COLO668 (cell line): ENCODE data around the gene TMEM97.
A peak's percentile ranks its signal among the peaks of the same experiment; 100 is the strongest.

ENCODE experiments used
- DNase-seq: peaks from one replicate; lab custom pipeline; 2025; ENCODE audit not compliant: unreplicated experiment; lab: John Stamatoyannopoulos, UW

TMEM97 gene

GRCh38 chr17:28315846-28316705 lies 2.9 kb upstream of the TMEM97 start:
- no peak for DNase-seq

GRCh38 chr17:28317099-28317965 lies 1.7 kb upstream of the TMEM97 start:
- no peak for DNase-seq

- DNase-seq = peak; percentile 39
Measured at GRCh38 chr17:28317966-28318758, 838 bp upstream of the TMEM97 start.

- no peak for DNase-seq
Measured at GRCh38 chr17:28319598-28319935, 567 bp downstream of the TMEM97 start.

DNA sequence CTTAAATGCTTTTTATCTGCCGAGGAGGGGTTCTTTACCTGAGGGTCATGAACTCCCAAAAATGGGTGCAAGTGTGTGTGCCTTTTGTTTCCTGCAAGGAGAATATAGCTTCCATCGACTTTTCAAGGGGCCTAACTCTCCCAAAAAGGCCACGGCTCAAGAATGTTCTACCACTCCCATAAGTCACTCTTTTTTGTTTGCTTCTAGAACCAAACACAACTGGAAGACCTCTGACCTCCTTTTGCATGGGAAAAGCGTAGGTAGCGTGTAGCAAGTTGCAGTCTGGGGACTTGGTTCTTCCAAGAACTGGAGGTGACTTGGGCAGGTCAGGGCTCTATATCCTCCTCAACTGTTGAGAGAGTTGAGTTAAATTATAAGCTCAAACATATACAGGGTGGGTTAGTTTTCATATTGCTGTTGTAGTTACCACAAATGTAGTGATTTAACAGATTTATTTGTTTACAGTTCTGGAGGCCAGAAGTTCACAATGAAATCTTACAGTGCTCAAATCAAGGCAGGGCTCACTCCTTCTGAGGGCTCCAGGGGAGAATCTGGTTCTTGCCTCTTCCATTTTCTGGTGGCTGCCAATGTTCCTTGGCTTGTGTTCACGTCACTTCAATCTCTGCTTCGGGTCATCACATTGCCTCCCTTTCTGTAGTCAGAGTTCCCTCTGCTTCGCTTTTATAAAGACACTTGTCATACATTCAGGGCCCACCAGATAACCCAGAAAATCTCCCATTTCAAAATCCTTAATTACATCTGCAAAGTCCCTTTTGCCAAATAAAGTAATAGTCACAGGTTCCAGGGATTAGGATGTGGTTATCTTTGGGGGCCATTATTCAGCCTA lies 1.4 kb downstream of the TMEM97 start:
- DNase-seq = no peak

DNA sequence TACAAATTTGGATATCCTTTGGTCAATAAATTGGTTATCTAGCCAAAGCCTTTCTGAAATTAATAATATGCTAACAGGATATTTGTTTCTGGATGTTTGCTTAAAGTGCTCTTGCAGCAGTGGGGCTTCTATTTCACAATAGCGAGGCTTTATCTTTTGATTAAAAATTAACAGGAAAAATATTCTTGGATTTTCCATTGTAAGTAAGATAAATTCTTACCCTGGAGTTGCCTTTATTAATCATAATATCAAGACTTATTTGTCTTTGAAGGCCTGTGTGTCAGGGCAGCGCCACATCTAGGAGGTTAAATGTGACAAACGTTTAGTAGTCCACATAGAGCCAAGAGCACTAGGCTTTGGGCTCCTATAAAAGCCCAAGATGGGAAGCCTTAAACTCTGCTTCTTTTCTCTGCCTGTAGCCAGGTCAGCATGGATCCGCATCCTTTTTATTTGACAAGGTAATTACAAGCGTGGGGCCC lies 5.3 kb downstream of the TMEM97 start:
- DNase-seq = no peak

GRCh38 chr17:28324781-28325180 lies 5.8 kb downstream of the TMEM97 start:
- no peak for DNase-seq

GRCh38 chr17:28325211-28325610 lies 6.2 kb downstream of the TMEM97 start:
- DNase-seq = no peak

- DNase-seq = peak; percentile 12
Measured at GRCh38 chr17:28326114-28326513, 7.1 kb downstream of the TMEM97 start.

DNA sequence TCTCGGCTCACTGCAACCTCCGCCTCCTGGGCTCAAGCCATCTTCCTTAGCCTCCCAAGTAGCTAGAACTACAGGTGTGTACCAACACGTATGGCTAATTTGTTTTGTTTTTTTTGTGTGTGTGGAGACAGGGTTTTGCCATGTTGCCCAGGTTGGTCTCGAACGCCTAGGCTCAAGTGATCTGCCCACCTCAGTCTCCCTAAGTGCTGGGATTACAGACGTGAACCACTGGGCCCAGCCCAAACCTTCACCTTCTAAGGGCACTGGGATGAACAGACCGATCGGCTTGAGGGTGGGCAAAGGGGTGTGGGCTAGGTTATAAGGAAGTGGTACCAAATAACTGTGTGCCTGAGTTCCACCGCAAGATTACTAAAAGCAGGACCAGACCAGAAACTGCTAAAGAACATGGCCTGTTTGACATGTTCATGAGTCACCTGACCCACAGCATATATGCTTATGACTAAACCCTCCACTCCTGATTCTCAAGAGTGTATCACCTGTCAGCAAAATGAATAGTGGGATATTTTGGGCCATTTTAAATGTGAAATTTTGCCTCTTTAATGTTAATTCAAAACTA lies 8.1 kb downstream of the TMEM97 start:
- no peak for DNase-seq

DNA sequence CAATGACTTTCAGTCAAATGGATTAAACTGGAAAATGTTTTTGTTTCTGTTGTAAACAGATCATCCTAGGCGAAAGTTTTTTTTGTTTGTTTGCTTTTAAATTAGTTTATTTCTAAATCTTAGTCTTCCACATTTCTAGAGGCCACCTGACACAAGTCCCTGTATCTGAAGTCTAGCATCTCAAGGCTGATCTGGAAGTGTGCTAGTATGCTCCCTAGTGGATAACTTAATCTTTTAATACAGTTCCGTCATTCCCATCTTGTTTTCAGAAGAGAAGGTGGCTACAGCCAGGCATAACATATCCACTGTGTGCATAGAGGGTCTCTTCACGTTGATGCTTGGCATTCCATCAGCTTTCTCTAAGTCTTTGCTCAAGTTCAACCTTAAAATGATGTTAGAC lies 8.7 kb downstream of the TMEM97 start:
- DNase-seq = no peak

GRCh38 chr17:28328325-28328724 lies 9.3 kb downstream of the TMEM97 start:
- DNase-seq = no peak

GRCh38 chr17:28330671-28331070 lies 11.7 kb downstream of the TMEM97 start:
- DNase-seq = no peak

GRCh38 chr17:28331891-28332420 lies 13.0 kb downstream of the TMEM97 start:
- DNase-seq = no peak

GRCh38 chr17:28333083-28333746 lies 14.2 kb downstream of the TMEM97 start:
- DNase-seq = no peak

DNA sequence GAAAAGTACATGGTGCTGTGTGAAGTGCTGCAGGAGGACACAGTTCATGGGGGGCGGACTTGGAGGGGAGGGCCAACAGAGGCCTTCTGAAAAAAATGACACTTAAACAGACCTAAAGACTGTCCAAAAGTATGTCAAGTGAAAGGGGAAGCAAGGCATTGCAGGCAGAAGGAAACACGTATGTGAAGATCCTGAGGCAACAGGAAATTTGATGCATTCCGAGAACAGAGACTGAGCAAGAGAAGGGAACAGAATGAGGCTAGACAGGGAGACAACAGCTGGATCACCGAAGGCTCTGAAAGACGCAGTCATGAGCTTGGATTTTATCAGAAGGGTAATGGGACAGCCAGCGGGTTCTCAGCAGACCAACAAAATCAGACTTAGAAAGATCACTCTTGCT lies 15.2 kb downstream of the TMEM97 start:
- DNase-seq = no peak

DNA sequence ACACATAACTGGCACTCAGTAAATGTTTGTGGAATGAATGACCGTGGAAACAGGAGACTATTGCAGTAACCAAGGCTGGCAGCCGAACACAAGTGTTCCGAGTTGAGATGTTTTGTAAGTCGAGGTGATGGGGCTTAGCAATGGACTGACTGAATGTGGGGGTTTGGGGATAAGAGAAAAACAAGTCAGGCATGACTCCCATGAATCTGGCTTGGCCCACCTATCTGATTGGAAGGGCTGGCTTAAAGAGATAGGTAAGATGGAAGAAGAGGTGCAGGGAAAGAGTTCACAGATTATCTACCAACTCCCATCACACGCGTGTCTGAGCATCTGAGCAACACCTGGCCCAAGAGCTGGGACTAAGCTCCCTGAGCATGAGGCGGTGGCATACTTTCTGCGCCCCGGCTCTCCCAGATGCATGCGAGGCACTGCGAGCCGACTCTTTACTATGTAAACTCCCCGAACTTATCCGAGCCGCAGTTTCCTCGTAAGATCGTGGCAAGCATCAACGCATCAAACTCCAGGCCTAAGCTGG lies 15.7 kb downstream of the TMEM97 start:
- peak; percentile 12 for DNase-seq

- DNase-seq = peak; percentile 95
Measured at GRCh38 chr17:28335201-28335958, 16.4 kb downstream of the TMEM97 start, which contains the start of the genes IFT20 and TNFAIP1. Gene IFT20, minus strand, starts transcription at chr17:28335472. Its CDS starts 3,487 bp downstream, at chr17:28331985. Gene TNFAIP1, plus strand, starts transcription at chr17:28335761. Its CDS starts 3,761 bp downstream, at chr17:28339522.
